Measurements from ENCODE around the gene TSPEAR. TPM values are rescaled to one million over a fixed set of nuclear protein-coding genes. Genes with fewer than 3 reads are reported as not detected.
"Not testable (repeated sequence)": the region's sequence is repeated elsewhere in the genome, so short reads cannot be mapped to it uniquely, and the experiment has no call there.

TSPEAR gene
- total RNA-seq, 2 experiments from 2014 or later = not detected

DNA sequence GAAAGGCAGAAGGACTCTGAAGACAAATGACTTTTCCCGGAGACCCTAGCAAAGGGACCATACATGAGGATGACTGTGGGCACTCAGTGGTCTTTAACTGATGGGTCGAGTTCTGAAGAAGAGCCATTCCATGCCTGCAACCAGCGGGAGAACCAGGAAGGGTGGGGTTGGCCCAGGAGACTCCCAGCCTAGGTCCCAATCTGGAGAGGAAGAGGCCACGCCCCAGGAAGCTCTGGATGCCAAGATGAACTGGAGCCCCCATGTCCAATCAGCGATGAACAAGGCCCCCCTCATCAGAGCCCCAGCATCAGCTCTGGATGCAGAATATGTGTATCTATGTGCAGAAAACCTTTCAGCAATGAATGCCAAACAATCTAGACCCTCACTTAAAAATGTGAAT lies 70.6 kb downstream of the TSPEAR start:
- TF ChIP-seq, protein P1, sequence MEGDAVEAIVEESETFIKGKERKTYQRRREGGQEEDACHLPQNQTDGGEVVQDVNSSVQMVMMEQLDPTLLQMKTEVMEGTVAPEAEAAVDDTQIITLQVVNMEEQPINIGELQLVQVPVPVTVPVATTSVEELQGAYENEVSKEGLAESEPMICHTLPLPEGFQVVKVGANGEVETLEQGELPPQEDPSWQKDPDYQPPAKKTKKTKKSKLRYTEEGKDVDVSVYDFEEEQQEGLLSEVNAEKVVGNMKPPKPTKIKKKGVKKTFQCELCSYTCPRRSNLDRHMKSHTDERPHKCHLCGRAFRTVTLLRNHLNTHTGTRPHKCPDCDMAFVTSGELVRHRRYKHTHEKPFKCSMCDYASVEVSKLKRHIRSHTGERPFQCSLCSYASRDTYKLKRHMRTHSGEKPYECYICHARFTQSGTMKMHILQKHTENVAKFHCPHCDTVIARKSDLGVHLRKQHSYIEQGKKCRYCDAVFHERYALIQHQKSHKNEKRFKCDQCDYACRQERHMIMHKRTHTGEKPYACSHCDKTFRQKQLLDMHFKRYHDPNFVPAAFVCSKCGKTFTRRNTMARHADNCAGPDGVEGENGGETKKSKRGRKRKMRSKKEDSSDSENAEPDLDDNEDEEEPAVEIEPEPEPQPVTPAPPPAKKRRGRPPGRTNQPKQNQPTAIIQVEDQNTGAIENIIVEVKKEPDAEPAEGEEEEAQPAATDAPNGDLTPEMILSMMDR (IDR thresholded peaks at IDR 0.05) = no peak
- Mint-ChIP-seq H3K4me1 (ENCODE audit: low read depth) (no peaks in the 10 kb centered on the region), H3K36me3 (ENCODE audit: low read depth) (no peaks in the 10 kb centered on the region), H3K4me3 (no peak overlapping the region), H3K27ac (no peak overlapping the region), H3K27me3 (no peaks in the 10 kb centered on the region), H3K9me3 (peaks cover 34% of the 10 kb centered on the region)
- ATAC-seq (no peak), DNase-seq (no peak)
- CTCF ChIA-PET = no interaction called here
- POLR2A ChIA-PET = no interaction called here
- intact Hi-C loops (cut with micrococcal nuclease) = no loop called here

DNA sequence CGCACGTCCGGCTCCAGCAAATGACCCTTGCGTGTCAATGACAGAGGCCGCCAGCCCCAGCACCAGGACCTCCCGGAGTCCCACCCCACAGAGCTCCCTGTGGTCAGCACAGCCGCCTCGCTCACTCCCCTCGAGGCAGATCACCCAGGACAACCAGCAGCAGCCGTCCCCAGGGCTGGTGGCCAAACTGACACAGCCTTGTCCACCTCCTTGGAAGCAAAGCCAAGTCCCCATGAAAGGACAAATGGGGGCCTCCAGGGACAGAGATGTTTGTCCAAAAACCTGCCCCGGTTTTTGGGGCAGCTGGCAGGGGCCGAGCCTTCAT lies 72.1 kb downstream of the TSPEAR start:
- Mint-ChIP-seq H3K36me3 (ENCODE audit: low read depth) (no peaks in the 10 kb centered on the region), H3K9me3 (peaks cover 24% of the 10 kb centered on the region), H3K4me1 (ENCODE audit: low read depth) (no peaks in the 10 kb centered on the region), H3K27ac (no peak overlapping the region), H3K27me3 (no peaks in the 10 kb centered on the region), H3K4me3 (no peak overlapping the region)
- no peak for DNase-seq
- ChIA-PET CTCF (no interaction called here), POLR2A (no interaction called here)
- ATAC-seq = no peak
- intact Hi-C loops (cut with micrococcal nuclease) = no loop called here
- TF ChIP-seq, protein P1 (IDR thresholded peaks at IDR 0.05) = no peak

DNA sequence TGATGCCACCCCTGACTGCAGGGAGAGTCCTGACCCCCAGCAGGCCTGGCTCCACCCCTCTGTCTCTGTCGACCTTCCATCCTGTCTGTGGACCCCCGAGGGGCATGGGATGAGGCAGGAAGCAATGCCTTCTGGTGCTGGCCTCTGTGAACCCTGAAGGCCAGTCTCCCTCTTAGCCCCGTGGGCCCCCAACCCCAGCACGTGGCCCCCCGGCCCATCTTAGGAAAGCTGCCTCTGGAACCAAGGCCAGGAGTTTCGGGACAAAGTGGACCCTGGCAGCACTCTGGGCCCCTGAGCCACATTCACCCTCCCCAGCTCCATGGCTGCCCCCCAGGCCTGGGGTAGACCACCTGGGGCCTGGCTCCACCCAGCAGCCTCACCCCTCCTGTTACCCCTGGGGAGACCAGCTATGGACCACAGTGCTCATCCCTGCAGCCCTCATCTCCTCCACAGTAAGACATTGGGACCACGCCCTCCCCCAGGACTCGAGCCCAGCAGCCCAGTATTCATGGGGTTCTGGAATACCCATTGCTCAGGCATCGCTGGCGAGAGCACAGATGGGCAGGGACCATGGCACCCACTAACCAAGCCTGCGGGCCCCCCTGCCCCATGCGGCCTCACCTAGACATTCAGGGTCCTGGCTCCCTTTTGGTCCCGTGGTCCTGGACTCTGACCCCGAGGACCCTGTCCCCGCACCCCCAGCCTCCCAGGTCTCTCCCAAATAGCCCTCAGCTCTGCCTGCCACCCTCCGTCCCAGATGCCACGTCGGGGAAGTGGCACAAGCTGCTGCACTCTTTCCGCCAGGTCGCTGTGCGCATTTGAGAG lies 72.7 kb downstream of the TSPEAR start:
- ATAC-seq; H3K27ac Mint-ChIP-seq; H3K4me1 Mint-ChIP-seq (ENCODE audit: low read depth); H3K4me3 Mint-ChIP-seq; intact Hi-C loops (cut with micrococcal nuclease); H3K36me3 Mint-ChIP-seq (ENCODE audit: low read depth); DNase-seq; POLR2A ChIA-PET; H3K27me3 Mint-ChIP-seq; CTCF ChIA-PET: not testable (repeated sequence)
- H3K9me3 Mint-ChIP-seq = peaks cover 20% of the 10 kb centered on the region

DNA sequence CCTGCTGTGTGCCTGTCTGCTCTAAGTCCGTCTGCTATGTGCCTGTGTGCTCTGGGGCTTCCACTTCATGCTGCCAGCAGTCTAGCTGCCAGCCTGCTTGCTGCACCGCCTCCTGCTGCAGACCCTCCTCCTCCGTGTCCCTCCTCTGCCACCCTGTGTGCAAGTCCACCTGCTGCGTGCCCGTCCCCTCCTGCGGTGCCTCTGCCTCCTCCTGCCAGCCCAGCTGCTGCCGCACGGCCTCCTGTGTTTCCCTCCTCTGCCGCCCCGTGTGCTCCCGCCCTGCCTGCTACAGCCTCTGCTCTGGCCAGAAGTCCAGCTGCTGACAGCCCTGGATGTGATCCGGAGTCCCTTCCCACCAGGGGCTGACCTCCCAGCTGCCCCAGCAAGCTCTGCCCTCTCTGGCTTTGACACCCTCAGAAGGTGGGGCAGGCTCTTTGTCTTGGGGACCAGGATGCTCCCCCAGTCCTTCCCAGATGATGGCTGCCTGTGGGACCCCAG lies 73.5 kb downstream of the TSPEAR start:
- H3K4me1 Mint-ChIP-seq (ENCODE audit: low read depth); ATAC-seq; H3K27me3 Mint-ChIP-seq; CTCF ChIA-PET; H3K4me3 Mint-ChIP-seq; DNase-seq; H3K27ac Mint-ChIP-seq; H3K36me3 Mint-ChIP-seq (ENCODE audit: low read depth); intact Hi-C loops (cut with micrococcal nuclease); POLR2A ChIA-PET: not testable (repeated sequence)
- peaks cover 20% of the 10 kb centered on the region for H3K9me3 Mint-ChIP-seq

DNA sequence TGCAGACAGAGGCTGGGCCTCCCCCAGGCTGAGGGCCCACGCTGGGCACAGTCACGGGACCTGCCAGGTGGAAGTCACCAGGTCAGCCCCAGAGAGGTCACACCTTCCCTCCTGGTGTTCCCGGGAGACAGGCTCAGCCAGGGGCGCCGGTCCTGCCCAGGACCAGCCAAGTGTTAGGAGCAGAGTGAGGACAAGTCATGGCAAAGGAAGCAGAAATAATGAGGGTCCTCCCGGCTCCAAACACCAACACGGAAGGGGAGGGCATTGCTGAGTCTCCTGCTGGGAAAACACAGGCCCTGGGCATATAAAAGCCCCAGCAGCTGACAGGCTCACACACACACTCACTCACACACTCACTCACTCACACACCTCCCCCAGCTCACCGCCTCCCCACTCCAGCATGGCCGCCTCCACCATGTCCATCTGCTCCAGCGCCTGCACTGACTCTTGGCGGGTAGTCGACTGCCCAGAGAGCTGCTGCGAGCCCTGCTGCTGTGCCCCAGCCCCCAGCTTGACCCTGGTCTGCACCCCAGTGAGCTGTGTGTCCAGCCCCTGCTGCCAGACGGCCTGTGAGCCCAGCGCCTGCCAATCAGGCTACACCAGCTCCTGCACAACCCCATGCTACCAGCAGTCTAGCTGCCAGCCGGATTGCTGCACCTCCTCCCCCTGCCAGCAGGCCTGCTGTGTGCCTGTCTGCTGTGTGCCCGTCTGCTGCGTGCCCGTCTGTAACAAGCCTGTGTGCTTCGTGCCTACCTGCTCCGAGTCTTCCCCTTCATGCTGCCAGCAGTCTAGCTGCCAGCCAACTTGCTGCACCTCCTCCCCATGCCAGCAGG lies 74.1 kb downstream of the TSPEAR start, which contains the start of gene KRTAP10-10:
TSS of gene KRTAP10-10 (plus strand) at position 339 of the 833 bp plus-strand sequence. CDS start at position 401, 62 bp downstream.
- no peak for DNase-seq
- intact Hi-C loops (cut with micrococcal nuclease) = no loop called here
- no peaks in the 10 kb centered on the region for H3K4me1 Mint-ChIP-seq (ENCODE audit: low read depth)
- TF ChIP-seq, protein P1 (IDR thresholded peaks at IDR 0.05) = no peak
- H3K9me3 Mint-ChIP-seq = peaks cover 20% of the 10 kb centered on the region
- peaks cover 2% of the 10 kb centered on the region for H3K36me3 Mint-ChIP-seq (ENCODE audit: low read depth)
- ChIA-PET CTCF (no interaction called here), POLR2A (interaction anchor here (0.6 kb wide), 1 partner anchor 234 kb away, joined by 3 read pairs; no protein-coding TSS in a partner anchor)
- H3K27ac Mint-ChIP-seq = no peak within 1 kb of the TSS
- no peak for ATAC-seq
- H3K27me3 Mint-ChIP-seq = no peaks in the 10 kb centered on the region
- H3K4me3 Mint-ChIP-seq = no peak within 1 kb of the TSS
